ENCODE measurements around the gene CCNO.

The CCNO gene, protein sequence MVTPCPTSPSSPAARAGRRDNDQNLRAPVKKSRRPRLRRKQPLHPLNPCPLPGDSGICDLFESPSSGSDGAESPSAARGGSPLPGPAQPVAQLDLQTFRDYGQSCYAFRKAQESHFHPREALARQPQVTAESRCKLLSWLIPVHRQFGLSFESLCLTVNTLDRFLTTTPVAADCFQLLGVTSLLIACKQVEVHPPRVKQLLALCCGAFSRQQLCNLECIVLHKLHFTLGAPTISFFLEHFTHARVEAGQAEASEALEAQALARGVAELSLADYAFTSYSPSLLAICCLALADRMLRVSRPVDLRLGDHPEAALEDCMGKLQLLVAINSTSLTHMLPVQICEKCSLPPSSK

DNA sequence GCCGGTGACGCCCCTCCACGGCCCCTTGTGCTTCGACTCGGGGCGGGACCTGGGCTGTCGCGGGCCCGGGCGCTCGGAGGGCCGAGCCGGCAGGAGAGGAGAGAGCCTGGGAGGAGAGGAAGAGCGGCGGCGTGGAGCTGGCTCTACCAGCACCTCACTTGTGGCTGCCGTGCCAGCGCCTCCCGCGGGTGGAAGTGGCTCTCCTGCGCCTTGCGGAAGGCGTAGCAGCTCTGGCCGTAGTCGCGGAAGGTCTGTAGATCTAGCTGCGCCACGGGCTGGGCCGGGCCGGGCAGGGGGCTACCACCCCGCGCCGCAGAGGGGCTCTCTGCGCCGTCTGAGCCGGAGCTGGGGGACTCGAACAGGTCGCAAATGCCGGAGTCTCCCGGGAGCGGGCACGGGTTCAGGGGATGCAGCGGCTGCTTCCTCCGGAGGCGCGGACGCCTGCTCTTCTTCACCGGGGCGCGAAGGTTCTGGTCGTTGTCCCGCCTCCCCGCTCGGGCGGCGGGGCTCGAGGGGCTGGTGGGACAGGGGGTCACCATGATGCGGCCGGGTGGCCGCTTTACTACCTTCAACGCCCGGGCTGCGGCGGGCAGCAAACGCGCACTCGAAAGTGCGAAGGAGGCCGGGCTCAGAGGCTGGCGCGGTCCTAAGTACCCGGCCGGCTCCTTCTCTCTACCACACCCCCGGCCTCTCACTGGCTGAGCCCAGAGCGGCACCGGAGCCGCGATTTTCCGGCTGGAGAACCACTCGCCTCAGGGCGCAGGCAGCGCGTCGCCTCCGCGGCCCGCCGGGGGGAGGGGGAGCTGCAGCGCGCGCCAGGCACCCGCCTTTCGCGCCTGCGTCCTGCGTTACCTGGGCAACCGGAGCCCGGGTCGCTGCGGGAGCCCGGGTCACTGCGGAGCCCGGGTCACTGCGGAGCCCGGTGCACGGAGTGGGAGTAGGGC, at the start of gene CCNO:
TSS of gene CCNO (minus strand) at position 624 of the 944 bp plus-strand sequence. CDS start at position 539, 85 bp downstream.
- peak; percentile 73 for DNase-seq

DNA sequence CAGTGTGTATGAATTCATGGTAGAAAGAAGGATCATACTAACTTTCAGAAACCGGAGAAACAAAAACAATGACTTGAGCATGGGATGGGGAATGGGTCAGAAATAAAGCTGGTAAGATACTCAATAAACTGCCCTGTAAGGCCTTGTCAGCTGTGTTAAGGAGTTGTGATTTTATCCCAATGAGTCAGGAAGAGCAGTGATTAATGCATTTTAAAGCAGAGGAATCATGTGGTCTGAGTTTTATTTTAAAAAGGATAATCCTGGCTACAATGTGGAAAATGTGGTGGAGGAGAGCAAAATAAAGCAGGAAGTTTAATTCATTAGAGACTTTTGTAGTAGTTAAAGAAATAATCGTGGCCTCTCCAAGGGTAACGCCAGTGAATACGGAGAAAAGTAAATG, 45.4 kb upstream of the CCNO start:
- DNase-seq = no peak

DNA sequence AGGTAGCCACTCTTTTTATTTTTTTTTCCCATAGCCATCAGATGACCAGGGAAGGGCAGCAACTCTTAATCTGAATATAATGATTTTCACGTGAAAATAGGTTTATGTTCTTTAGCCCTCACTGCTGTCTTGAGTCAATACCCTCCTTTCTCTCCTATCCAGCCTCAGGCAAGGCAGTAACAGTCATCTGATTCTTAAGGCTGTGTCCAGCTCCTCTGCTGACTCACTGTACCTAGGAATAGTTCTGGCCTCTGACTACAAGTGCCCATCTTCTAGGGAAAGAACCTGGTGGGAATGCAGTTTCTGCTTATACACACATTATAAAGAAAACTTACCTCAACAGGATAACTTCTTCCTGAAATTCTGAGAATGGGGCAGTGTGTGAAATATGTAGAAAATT, 43.4 kb upstream of the CCNO start:
- DNase-seq = no peak

GRCh38 chr5:55258339-55258738, 24.9 kb upstream of the CCNO start:
- no peak for DNase-seq

GRCh38 chr5:55254802-55255201, 21.4 kb upstream of the CCNO start:
- no peak for DNase-seq

DNA sequence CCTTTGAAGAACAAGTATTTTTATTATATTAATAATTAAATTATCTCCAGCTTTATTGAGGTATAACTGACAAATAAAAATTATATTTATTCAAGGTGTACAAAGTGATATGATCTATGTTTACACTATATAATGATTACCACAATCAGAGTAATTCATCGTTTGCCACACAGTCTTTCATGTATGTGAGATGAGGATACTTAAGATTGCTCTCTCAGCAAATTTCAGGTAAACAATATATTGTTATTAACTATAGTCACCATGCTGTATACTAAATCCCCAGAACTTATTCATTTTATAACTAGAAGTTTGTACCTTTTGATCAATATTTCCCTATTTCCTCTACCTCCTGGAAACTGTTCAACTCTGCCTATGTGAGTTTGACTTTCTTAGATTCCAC, 16.7 kb upstream of the CCNO start:
- DNase-seq = no peak

DNA sequence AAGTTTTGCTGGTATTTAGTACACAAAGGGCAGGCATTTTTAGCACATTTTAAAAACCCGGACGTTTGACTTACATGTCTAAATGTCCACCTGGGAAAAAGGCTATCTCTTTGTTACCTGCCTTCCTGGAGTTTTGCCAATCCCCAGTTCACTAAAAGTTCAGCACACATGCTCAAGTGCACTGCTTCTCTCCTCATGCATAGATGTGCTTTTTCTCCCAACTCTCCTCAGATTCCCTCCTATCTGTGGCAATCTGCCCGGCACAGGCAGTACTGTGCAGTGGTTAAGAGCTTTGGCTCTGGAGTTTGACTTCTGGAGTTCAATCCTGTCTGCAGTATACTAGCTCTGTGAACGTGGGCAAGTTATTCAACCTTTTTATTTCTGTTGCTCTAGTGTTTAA, 8.3 kb upstream of the CCNO start:
- no peak for DNase-seq

DNA sequence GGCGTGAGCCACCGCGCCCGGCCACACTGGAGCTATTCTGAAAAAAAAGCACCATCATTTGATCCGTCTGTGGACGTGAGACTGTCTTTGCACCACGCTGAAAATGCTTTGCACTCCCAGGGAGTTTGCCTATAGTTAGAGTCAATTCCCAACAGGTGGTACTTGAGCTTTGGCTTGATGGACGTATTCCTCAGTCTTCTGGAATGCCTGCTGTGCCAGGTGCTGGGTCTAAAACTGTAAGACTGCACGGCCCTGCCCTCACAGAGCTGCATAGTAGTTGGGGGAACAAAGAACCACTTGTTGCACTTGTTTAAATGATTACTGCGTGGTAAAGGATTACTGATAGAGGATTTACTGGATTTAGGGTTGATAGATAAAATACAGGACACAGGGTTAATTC, 3.4 kb upstream of the CCNO start:
- no peak for DNase-seq

GRCh38 chr5:55234121-55234700, 803 bp upstream of the CCNO start:
- DNase-seq = no peak

GRCh38 chr5:55232271-55232984, 980 bp downstream of the CCNO start:
- no peak for DNase-seq

DNA sequence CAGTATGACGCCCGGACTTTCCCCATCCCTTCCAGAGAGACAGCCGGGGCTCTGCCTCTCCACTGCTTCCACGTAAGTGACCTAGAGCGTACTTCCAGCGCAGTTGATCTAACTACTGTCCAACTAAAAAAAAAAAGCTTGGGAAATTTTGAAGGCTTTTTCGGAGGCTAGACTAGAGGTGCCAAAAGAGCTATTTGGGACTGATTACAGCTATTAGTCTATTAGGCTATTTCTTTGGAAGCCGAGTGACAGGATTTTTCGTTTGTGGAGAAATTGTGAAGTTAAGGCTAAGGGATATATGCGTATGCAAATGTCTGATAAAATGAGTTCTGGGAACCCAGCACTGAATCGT, 1.5 kb downstream of the CCNO start:
- DNase-seq = no peak

- DNase-seq = no peak
These were observed 2.1 kb downstream of the CCNO start for GRCh38 chr5:55231029-55231918.

GRCh38 chr5:55230086-55230629, 3.2 kb downstream of the CCNO start:
- DNase-seq = no peak

DNA sequence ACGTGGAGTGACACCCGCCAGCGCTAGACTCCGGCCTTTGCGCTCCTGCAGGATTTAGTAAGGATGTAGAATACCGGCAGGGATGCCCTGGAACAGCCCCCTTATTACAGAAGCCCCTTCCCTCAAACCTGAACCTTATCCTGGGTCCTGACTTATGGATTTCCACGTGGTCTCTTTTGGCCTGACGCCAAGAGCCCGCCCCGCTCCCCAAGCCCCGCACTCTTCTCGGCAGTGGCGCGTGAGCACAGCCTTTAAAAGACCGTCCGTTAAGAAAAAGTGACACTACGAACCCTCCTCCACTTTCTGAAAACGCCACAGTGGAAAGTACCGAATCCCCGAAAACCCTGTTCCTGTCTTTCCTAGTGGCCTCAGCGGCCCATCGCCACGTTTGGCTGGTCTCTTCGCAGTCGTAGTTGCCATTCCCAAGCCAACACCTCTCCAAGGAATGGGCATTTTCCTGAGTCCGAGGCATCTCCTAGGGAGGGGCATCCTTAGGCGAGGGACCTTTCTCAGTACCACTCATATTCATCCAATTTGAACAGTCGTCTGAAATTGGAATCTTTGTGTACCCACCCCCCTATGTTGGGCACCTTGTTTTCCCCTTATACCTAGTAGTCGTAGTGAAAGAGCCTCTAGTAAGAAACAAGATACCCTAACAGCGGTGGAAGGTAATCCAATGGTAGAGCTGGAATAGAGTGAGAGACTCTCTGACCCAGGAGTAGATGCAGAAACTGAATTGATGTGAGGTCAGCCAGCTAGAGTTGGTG, 5.6 kb downstream of the CCNO start:
- no peak for DNase-seq

GRCh38 chr5:55226934-55227663, 6.3 kb downstream of the CCNO start, which contains the start of gene MCIDAS:
MCIDAS (minus strand) TSS chr5:55227315; CDS start chr5:55227138, 177 bp downstream.
- peak; percentile 43 for DNase-seq

- peak; percentile 64 for DNase-seq
These were observed 7.1 kb downstream of the CCNO start for GRCh38 chr5:55226027-55226933.

DNA sequence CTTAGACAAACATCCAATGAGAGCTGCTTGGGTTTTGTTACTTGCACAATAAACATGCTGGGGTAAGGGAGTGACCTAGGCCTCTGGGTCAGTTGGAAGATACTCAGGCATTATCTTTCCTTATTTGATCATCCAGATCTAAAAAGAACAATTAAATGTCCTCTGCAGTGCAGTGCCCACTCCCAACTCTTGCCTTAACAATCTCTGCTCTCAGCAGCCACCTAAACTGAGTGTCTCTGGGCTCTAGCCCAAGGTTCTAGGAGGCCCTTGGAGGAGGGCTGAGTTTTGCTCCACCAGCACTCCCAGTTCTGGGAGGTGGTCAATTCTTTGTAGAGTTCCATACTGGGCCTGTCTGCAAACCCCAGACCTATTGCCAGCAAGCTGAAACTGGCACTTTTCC, 8.1 kb downstream of the CCNO start:
- DNase-seq = no peak

DNA sequence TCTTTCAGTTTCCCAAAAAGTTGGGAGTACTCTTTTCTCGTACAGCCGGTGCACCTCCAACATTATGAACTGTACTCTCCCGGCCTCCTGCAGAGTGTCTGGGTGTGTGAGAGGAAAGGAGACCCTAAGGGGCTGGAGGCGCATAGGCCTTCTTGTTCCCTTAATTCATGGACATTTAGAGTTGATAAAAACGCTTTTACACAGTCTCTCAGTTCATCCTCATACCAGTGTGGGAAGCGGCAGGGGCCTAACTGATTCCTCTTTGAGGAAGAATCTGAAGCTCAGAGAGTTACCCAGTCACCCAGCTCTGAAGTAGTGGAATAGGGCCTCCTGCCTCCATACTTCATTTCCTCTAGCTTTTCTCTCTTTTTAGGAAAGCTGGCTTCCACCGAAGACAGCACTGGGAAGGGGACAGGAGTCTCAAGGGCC, 9.6 kb downstream of the CCNO start:
- DNase-seq = no peak

Measured in T1000 (cell line).